Measurements from ENCODE around the gene MGAT1.

DNA sequence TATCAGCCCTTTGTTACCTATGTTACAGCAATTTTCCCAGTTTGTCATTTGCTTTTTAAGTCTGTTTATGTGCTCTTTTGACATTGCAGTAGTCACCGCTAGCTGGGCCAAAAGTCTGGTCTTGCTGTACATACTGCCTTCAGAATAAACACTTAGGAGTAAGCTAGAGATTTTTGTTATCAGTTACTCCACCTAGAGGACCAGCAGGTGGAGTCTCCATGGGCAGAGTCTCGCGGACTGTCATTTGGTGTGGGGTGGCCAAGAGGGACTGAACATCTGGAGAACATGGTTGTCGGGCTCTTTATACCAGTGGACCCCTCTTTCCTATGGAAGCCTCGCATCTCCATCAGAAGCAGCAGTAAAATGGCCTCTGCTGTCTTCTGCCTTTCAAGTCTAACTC, 10.8 kb upstream of the MGAT1 start:
- no peak for TF ChIP-seq POLR2AphosphoS5 (IDR thresholded peaks at IDR 0.05; ENCODE audit: low read depth, low read length)
- no peak for TF ChIP-seq PAX5 (IDR thresholded peaks at IDR 0.05; ENCODE audit: insufficient read depth, low read length, severe bottlenecking)
- TF ChIP-seq POLR2A (IDR thresholded peaks at IDR 0.05; ENCODE audit: low read depth, low read length), result no peak
- no peak for TF ChIP-seq TAF1 (IDR thresholded peaks at IDR 0.05; ENCODE audit: low read depth, low read length)
- no peak for TF ChIP-seq POU2F2 (IDR thresholded peaks at IDR 0.05; ENCODE audit: low read depth, low read length)
